ENCODE results near the gene TMEM14C.
"Not testable (repeated sequence)": the region's sequence is repeated elsewhere in the genome, so short reads cannot be mapped to it uniquely, and the experiment has no call there.

The TMEM14C gene

GRCh38 chr6:10746915-10747250 lies 24.0 kb downstream of the TMEM14C start:
- peaks cover 18% of the 10 kb centered on the region for H3K36me3 ChIP-seq (ENCODE audit: control insufficient read depth, low read depth, low read length)
- no peaks in the 10 kb centered on the region for H3K9me3 ChIP-seq (ENCODE audit: control insufficient read depth, low read depth, low read length)
- peak overlapping the region; percentile 88 for H3K4me3 ChIP-seq (ENCODE audit: low read length)
- H3K27ac ChIP-seq (ENCODE audit: low read length), result no peak overlapping the region
- H3K4me1 ChIP-seq (ENCODE audit: control insufficient read depth, low read depth, low read length), result peaks cover 4% of the 10 kb centered on the region
- no peaks in the 10 kb centered on the region for H3K27me3 ChIP-seq (ENCODE audit: control insufficient read depth, insufficient read depth, low read length)
- peak overlapping the region; percentile 51 for H3K9ac ChIP-seq (ENCODE audit: low read length)

- peaks cover 18% of the 10 kb centered on the region for H3K36me3 ChIP-seq (ENCODE audit: control insufficient read depth, low read depth, low read length)
- H3K9ac ChIP-seq (ENCODE audit: low read length), result peak within 1 kb of the TSS; percentile 76
- peaks cover 4% of the 10 kb centered on the region for H3K4me1 ChIP-seq (ENCODE audit: control insufficient read depth, low read depth, low read length)
- H3K27ac ChIP-seq (ENCODE audit: low read length), result peak within 1 kb of the TSS; percentile 17
- H3K4me3 ChIP-seq (ENCODE audit: low read length), result peak within 1 kb of the TSS; percentile 88
- H3K9me3 ChIP-seq (ENCODE audit: control insufficient read depth, low read depth, low read length), result no peaks in the 10 kb centered on the region
- no peaks in the 10 kb centered on the region for H3K27me3 ChIP-seq (ENCODE audit: control insufficient read depth, insufficient read depth, low read length)
Measured at GRCh38 chr6:10747251-10747972, 24.5 kb downstream of the TMEM14C start, which contains the start of gene TMEM14B. Gene TMEM14B, plus strand, starts transcription at chr6:10747805. Its CDS starts 1,441 bp downstream, at chr6:10749246.

- Histone ChIP-seq H3K9me3 (ENCODE audit: control insufficient read depth, low read depth, low read length) (no peaks in the 10 kb centered on the region), H3K4me3 (ENCODE audit: low read length) (no peak overlapping the region), H3K4me1 (ENCODE audit: control insufficient read depth, low read depth, low read length) (peaks cover 4% of the 10 kb centered on the region), H3K27me3 (ENCODE audit: control insufficient read depth, insufficient read depth, low read length) (no peaks in the 10 kb centered on the region), H3K9ac (ENCODE audit: low read length) (no peak overlapping the region), H3K36me3 (ENCODE audit: control insufficient read depth, low read depth, low read length) (peaks cover 32% of the 10 kb centered on the region), H3K27ac (ENCODE audit: low read length) (no peak overlapping the region)
Measured at GRCh38 chr6:10749734-10750133, 26.9 kb downstream of the TMEM14C start.

GRCh38 chr6:10750568-10750967 lies 27.7 kb downstream of the TMEM14C start:
- H3K27ac ChIP-seq (ENCODE audit: low read length); H3K9ac ChIP-seq (ENCODE audit: low read length); H3K9me3 ChIP-seq (ENCODE audit: control insufficient read depth, low read depth, low read length); H3K27me3 ChIP-seq (ENCODE audit: control insufficient read depth, insufficient read depth, low read length); H3K4me1 ChIP-seq (ENCODE audit: control insufficient read depth, low read depth, low read length); H3K4me3 ChIP-seq (ENCODE audit: low read length): not testable (repeated sequence)
- H3K36me3 ChIP-seq (ENCODE audit: control insufficient read depth, low read depth, low read length), result peaks cover 41% of the 10 kb centered on the region

GRCh38 chr6:10751757-10752156 lies 28.9 kb downstream of the TMEM14C start:
- not testable (repeated sequence) for H3K27ac ChIP-seq (ENCODE audit: low read length); H3K27me3 ChIP-seq (ENCODE audit: control insufficient read depth, insufficient read depth, low read length); H3K4me3 ChIP-seq (ENCODE audit: low read length); H3K9ac ChIP-seq (ENCODE audit: low read length); H3K9me3 ChIP-seq (ENCODE audit: control insufficient read depth, low read depth, low read length); H3K4me1 ChIP-seq (ENCODE audit: control insufficient read depth, low read depth, low read length)
- H3K36me3 ChIP-seq (ENCODE audit: control insufficient read depth, low read depth, low read length), result peaks cover 41% of the 10 kb centered on the region

- Histone ChIP-seq H3K9ac (ENCODE audit: low read length) (no peak overlapping the region), H3K9me3 (ENCODE audit: control insufficient read depth, low read depth, low read length) (no peaks in the 10 kb centered on the region), H3K4me3 (ENCODE audit: low read length) (no peak overlapping the region), H3K4me1 (ENCODE audit: control insufficient read depth, low read depth, low read length) (no peaks in the 10 kb centered on the region), H3K36me3 (ENCODE audit: control insufficient read depth, low read depth, low read length) (peaks cover 35% of the 10 kb centered on the region), H3K27ac (ENCODE audit: low read length) (no peak overlapping the region), H3K27me3 (ENCODE audit: control insufficient read depth, insufficient read depth, low read length) (no peaks in the 10 kb centered on the region)
Measured at GRCh38 chr6:10756085-10756484, 33.2 kb downstream of the TMEM14C start.

- Histone ChIP-seq H3K4me3 (ENCODE audit: low read length) (no peak overlapping the region), H3K27ac (ENCODE audit: low read length) (no peak overlapping the region), H3K27me3 (ENCODE audit: control insufficient read depth, insufficient read depth, low read length) (no peaks in the 10 kb centered on the region), H3K9ac (ENCODE audit: low read length) (no peak overlapping the region), H3K9me3 (ENCODE audit: control insufficient read depth, low read depth, low read length) (no peaks in the 10 kb centered on the region), H3K4me1 (ENCODE audit: control insufficient read depth, low read depth, low read length) (no peaks in the 10 kb centered on the region), H3K36me3 (ENCODE audit: control insufficient read depth, low read depth, low read length) (peaks cover 20% of the 10 kb centered on the region)
Measured at GRCh38 chr6:10759312-10759839, 36.5 kb downstream of the TMEM14C start.

- H3K27ac ChIP-seq (ENCODE audit: low read length), result no peak overlapping the region
Measured at GRCh38 chr6:10759884-10760329, 37.0 kb downstream of the TMEM14C start.

GRCh38 chr6:10763006-10763405 lies 40.1 kb downstream of the TMEM14C start:
- Histone ChIP-seq H3K4me3 (ENCODE audit: low read length) (no peak overlapping the region), H3K27ac (ENCODE audit: low read length) (no peak overlapping the region), H3K9ac (ENCODE audit: low read length) (no peak overlapping the region), H3K9me3 (ENCODE audit: control insufficient read depth, low read depth, low read length) (no peaks in the 10 kb centered on the region), H3K4me1 (ENCODE audit: control insufficient read depth, low read depth, low read length) (no peaks in the 10 kb centered on the region), H3K27me3 (ENCODE audit: control insufficient read depth, insufficient read depth, low read length) (no peaks in the 10 kb centered on the region), H3K36me3 (ENCODE audit: control insufficient read depth, low read depth, low read length) (peaks cover 6% of the 10 kb centered on the region)

More at GRCh38 chr6:10759884-10760329, 37.0 kb downstream of the TMEM14C start:
- Histone ChIP-seq H3K27me3 (ENCODE audit: control insufficient read depth, insufficient read depth, low read length) (no peaks in the 10 kb centered on the region), H3K9ac (ENCODE audit: low read length) (no peak overlapping the region), H3K36me3 (ENCODE audit: control insufficient read depth, low read depth, low read length) (peaks cover 16% of the 10 kb centered on the region), H3K4me3 (ENCODE audit: low read length) (no peak overlapping the region), H3K9me3 (ENCODE audit: control insufficient read depth, low read depth, low read length) (no peaks in the 10 kb centered on the region), H3K4me1 (ENCODE audit: control insufficient read depth, low read depth, low read length) (no peaks in the 10 kb centered on the region)

- H3K9me3 ChIP-seq (ENCODE audit: control insufficient read depth, low read depth, low read length), result no peaks in the 10 kb centered on the region
- H3K27ac ChIP-seq (ENCODE audit: low read length), result no peak overlapping the region
- H3K36me3 ChIP-seq (ENCODE audit: control insufficient read depth, low read depth, low read length), result peaks cover 26% of the 10 kb centered on the region
- H3K4me3 ChIP-seq (ENCODE audit: low read length), result no peak overlapping the region
- H3K9ac ChIP-seq (ENCODE audit: low read length), result no peak overlapping the region
- no peaks in the 10 kb centered on the region for H3K27me3 ChIP-seq (ENCODE audit: control insufficient read depth, insufficient read depth, low read length)
- no peaks in the 10 kb centered on the region for H3K4me1 ChIP-seq (ENCODE audit: control insufficient read depth, low read depth, low read length)
Measured at GRCh38 chr6:10769419-10769818, 46.5 kb downstream of the TMEM14C start.

GRCh38 chr6:10771371-10771894 lies 48.6 kb downstream of the TMEM14C start:
- H3K36me3 ChIP-seq (ENCODE audit: control insufficient read depth, low read depth, low read length), result peaks cover 33% of the 10 kb centered on the region
- no peak overlapping the region for H3K9ac ChIP-seq (ENCODE audit: low read length)

GRCh38 chr6:10778230-10778629 lies 55.4 kb downstream of the TMEM14C start:
- H3K36me3 ChIP-seq (ENCODE audit: control insufficient read depth, low read depth, low read length), result peaks cover 7% of the 10 kb centered on the region
- H3K27ac ChIP-seq (ENCODE audit: low read length), result no peak overlapping the region
- no peak overlapping the region for H3K4me3 ChIP-seq (ENCODE audit: low read length)
- no peak overlapping the region for H3K9ac ChIP-seq (ENCODE audit: low read length)
- no peaks in the 10 kb centered on the region for H3K27me3 ChIP-seq (ENCODE audit: control insufficient read depth, insufficient read depth, low read length)
- H3K9me3 ChIP-seq (ENCODE audit: control insufficient read depth, low read depth, low read length), result no peaks in the 10 kb centered on the region
- H3K4me1 ChIP-seq (ENCODE audit: control insufficient read depth, low read depth, low read length), result no peaks in the 10 kb centered on the region

More at GRCh38 chr6:10771371-10771894, 48.6 kb downstream of the TMEM14C start:
- H3K4me1 ChIP-seq (ENCODE audit: control insufficient read depth, low read depth, low read length), result no peaks in the 10 kb centered on the region
- H3K4me3 ChIP-seq (ENCODE audit: low read length), result no peak overlapping the region
- no peak overlapping the region for H3K27ac ChIP-seq (ENCODE audit: low read length)
- no peaks in the 10 kb centered on the region for H3K9me3 ChIP-seq (ENCODE audit: control insufficient read depth, low read depth, low read length)
- H3K27me3 ChIP-seq (ENCODE audit: control insufficient read depth, insufficient read depth, low read length), result no peaks in the 10 kb centered on the region
